SK-N-SH treated with all-trans-retinoic acid at 6 μM for 48 hours (cell line): ENCODE data around the gene IFT122.

Source experiments
- ATAC-seq: fragments of 200-7000 bp; cut with Tn5 transposase; 3 replicates; pipeline ENCODE4 v1.9.1; 2020; ENCODE audit warnings: mild to moderate bottlenecking, moderate library complexity
- ARNTL ChIP-seq: fragments of 450-650 bp; formaldehyde crosslinking; IDR thresholded peaks from 2 replicates; pipeline ENCODE4 v1.5.0; 2020; ENCODE audit warnings: low read depth, mild to moderate bottlenecking, moderate library complexity, borderline replicate concordance
- BACH2 ChIP-seq: fragments of 250-450 bp; sonication (Bioruptor Pico); IDR thresholded peaks from 2 replicates; pipeline ENCODE4 v1.9.0; 2021; ENCODE audit warnings: mild to moderate bottlenecking, borderline replicate concordance
- CSDC2 ChIP-seq: fragments of 250-450 bp; sonication (Bioruptor Pico); IDR thresholded peaks from 2 replicates; pipeline ENCODE4 v1.5.0; 2020; ENCODE audit warnings: mild to moderate bottlenecking, moderate library complexity
- CSRNP3 ChIP-seq: fragments of 250-450 bp; sonication (Bioruptor Pico); IDR thresholded peaks from 2 replicates; pipeline ENCODE4 v1.5.1; 2021; ENCODE audit warnings: mild to moderate bottlenecking, moderate library complexity
- ESRRG ChIP-seq: fragments of 250-450 bp; sonication (Bioruptor Pico); IDR thresholded peaks from 2 replicates; pipeline ENCODE4 v1.6.1; 2021; ENCODE audit warnings: mild to moderate bottlenecking
- GLIS3 ChIP-seq: fragments of 250-450 bp; sonication (Bioruptor Pico); IDR thresholded peaks from 2 replicates; pipeline ENCODE4 v1.5.0; 2020; ENCODE audit warnings: mild to moderate bottlenecking, moderate library complexity
- ISL1 ChIP-seq: fragments of 250-450 bp; sonication (Bioruptor Pico); IDR thresholded peaks from 2 replicates; pipeline ENCODE4 v2.1.2; 2022; ENCODE audit warnings: mild to moderate bottlenecking, moderate library complexity
- OSR1 ChIP-seq: fragments of 250-450 bp; sonication (Bioruptor Pico); IDR thresholded peaks from 2 replicates; pipeline ENCODE4 v1.8.0; 2022; ENCODE audit warnings: moderate library complexity, mild to moderate bottlenecking, inconsistent platforms
- PPARA ChIP-seq: fragments of 250-450 bp; sonication (Bioruptor Pico); IDR thresholded peaks from 2 replicates; pipeline ENCODE4 v1.5.0; 2020; ENCODE audit warnings: mild to moderate bottlenecking, borderline replicate concordance
- RARB ChIP-seq: fragments of 250-450 bp; sonication (Bioruptor Pico); IDR thresholded peaks from 2 replicates; pipeline ENCODE4 v1.8.0; 2021; ENCODE audit warnings: mild to moderate bottlenecking, moderate library complexity
- SNAI2 ChIP-seq: fragments of 250-450 bp; sonication (Bioruptor Pico); IDR thresholded peaks from 2 replicates; pipeline ENCODE4 v1.5.0; 2020; ENCODE audit warnings: mild to moderate bottlenecking, moderate library complexity
- TCF4 ChIP-seq: fragments of 250-450 bp; sonication (Bioruptor Pico); IDR thresholded peaks from 2 replicates; pipeline ENCODE4 v1.8.0; 2021; ENCODE audit warnings: mild to moderate bottlenecking, moderate library complexity, borderline replicate concordance
- TOX ChIP-seq: fragments of 250-450 bp; sonication (Bioruptor Pico); IDR thresholded peaks from 2 replicates; pipeline ENCODE4 v1.8.0; 2021; ENCODE audit warnings: mild to moderate bottlenecking, moderate library complexity, borderline replicate concordance
- ZC3H10 ChIP-seq: fragments of 250-450 bp; sonication (Bioruptor Pico); IDR thresholded peaks from 2 replicates; pipeline ENCODE4 v1.5.1; 2021; ENCODE audit warnings: mild to moderate bottlenecking, moderate library complexity
- ZFP3 ChIP-seq: fragments of 250-450 bp; sonication (Bioruptor Pico); IDR thresholded peaks from 2 replicates; pipeline ENCODE4 v1.5.0; 2020; ENCODE audit warnings: mild to moderate bottlenecking, moderate library complexity
- ZFP30 ChIP-seq: fragments of 450-650 bp; formaldehyde crosslinking; IDR thresholded peaks from 2 replicates; pipeline ENCODE4 v1.5.0; 2022; ENCODE audit warnings: mild to moderate bottlenecking, moderate library complexity
- ZNF565 ChIP-seq: fragments of 450-650 bp; formaldehyde crosslinking; conservative IDR thresholded peaks from 2 replicates; pipeline ENCODE4 v1.5.0; 2020; ENCODE audit warnings: low read depth, mild to moderate bottlenecking, moderate library complexity
- ZNF8 ChIP-seq: fragments of 450-650 bp; formaldehyde crosslinking; IDR thresholded peaks from 2 replicates; pipeline ENCODE4 v1.5.0; 2020; ENCODE audit warnings: mild to moderate bottlenecking, moderate library complexity
- TF ChIP-seq, protein P1 (sequence below): fragments of 250-450 bp; sonication (Bioruptor Pico); IDR thresholded peaks from 2 replicates; pipeline ENCODE4 v1.5.0; 2020; ENCODE audit warnings: mild to moderate bottlenecking, moderate library complexity
- TF ChIP-seq, protein P2 (sequence below): fragments of 250-450 bp; sonication (Bioruptor Pico); IDR thresholded peaks from 2 replicates; pipeline ENCODE4 v1.8.0; 2021; ENCODE audit warnings: low read depth, mild to moderate bottlenecking, moderate library complexity, borderline replicate concordance
- TF ChIP-seq, protein P3 (sequence below): fragments of 250-450 bp; sonication (Bioruptor Pico); IDR thresholded peaks from 2 replicates; pipeline ENCODE4 v1.5.1; 2020; ENCODE audit warnings: low read depth, mild to moderate bottlenecking, moderate library complexity

IFT122 gene

GRCh38 chr3:129432671-129433070 lies 7.4 kb upstream of the IFT122 start (continued):
- TF ChIP-seq, protein P1, sequence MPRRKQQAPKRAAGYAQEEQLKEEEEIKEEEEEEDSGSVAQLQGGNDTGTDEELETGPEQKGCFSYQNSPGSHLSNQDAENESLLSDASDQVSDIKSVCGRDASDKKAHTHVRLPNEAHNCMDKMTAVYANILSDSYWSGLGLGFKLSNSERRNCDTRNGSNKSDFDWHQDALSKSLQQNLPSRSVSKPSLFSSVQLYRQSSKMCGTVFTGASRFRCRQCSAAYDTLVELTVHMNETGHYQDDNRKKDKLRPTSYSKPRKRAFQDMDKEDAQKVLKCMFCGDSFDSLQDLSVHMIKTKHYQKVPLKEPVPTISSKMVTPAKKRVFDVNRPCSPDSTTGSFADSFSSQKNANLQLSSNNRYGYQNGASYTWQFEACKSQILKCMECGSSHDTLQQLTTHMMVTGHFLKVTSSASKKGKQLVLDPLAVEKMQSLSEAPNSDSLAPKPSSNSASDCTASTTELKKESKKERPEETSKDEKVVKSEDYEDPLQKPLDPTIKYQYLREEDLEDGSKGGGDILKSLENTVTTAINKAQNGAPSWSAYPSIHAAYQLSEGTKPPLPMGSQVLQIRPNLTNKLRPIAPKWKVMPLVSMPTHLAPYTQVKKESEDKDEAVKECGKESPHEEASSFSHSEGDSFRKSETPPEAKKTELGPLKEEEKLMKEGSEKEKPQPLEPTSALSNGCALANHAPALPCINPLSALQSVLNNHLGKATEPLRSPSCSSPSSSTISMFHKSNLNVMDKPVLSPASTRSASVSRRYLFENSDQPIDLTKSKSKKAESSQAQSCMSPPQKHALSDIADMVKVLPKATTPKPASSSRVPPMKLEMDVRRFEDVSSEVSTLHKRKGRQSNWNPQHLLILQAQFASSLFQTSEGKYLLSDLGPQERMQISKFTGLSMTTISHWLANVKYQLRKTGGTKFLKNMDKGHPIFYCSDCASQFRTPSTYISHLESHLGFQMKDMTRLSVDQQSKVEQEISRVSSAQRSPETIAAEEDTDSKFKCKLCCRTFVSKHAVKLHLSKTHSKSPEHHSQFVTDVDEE, result no peak
- no peak for TF ChIP-seq GLIS3

- ATAC-seq, result no peak
- TF ChIP-seq ISL1 (CRISPR knock-in tag), result no peak
- no peak for TF ChIP-seq OSR1 (CRISPR knock-in tag)
- TF ChIP-seq TCF4 (CRISPR knock-in tag), result no peak
- no peak for TF ChIP-seq ESRRG (CRISPR knock-in tag)
- no peak for TF ChIP-seq CSDC2 (CRISPR knock-in tag)
- no peak for TF ChIP-seq ZNF565
- no peak for TF ChIP-seq SNAI2
- no peak for TF ChIP-seq GLIS3
- TF ChIP-seq ZFP30 (CRISPR knock-in tag), result no peak
- TF ChIP-seq, protein P2, sequence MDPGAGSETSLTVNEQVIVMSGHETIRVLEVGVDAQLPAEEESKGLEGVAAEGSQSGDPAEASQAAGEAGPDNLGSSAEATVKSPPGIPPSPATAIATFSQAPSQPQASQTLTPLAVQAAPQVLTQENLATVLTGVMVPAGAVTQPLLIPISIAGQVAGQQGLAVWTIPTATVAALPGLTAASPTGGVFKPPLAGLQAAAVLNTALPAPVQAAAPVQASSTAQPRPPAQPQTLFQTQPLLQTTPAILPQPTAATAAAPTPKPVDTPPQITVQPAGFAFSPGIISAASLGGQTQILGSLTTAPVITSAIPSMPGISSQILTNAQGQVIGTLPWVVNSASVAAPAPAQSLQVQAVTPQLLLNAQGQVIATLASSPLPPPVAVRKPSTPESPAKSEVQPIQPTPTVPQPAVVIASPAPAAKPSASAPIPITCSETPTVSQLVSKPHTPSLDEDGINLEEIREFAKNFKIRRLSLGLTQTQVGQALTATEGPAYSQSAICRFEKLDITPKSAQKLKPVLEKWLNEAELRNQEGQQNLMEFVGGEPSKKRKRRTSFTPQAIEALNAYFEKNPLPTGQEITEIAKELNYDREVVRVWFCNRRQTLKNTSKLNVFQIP (CRISPR knock-in tag), result no peak
- TF ChIP-seq CSRNP3 (CRISPR knock-in tag), result no peak
- TF ChIP-seq, protein P1, result no peak
- TF ChIP-seq TOX (CRISPR knock-in tag), result no peak
- TF ChIP-seq RARB (CRISPR knock-in tag), result no peak
- TF ChIP-seq ZFP3 (CRISPR knock-in tag), result no peak
- no peak for TF ChIP-seq PPARA (CRISPR knock-in tag)
- TF ChIP-seq ZNF8, result no peak
- no peak for TF ChIP-seq ZC3H10
- no peak for TF ChIP-seq BACH2 (CRISPR knock-in tag)
- no peak for TF ChIP-seq ARNTL (CRISPR knock-in tag)
- TF ChIP-seq, all 23 proteins: peak for 0
Observed at GRCh38 chr3:129433565-129433964, 6.5 kb upstream of the IFT122 start.

GRCh38 chr3:129434140-129434539 lies 5.9 kb upstream of the IFT122 start:
- ATAC-seq, result no peak
- TF ChIP-seq, protein P3, sequence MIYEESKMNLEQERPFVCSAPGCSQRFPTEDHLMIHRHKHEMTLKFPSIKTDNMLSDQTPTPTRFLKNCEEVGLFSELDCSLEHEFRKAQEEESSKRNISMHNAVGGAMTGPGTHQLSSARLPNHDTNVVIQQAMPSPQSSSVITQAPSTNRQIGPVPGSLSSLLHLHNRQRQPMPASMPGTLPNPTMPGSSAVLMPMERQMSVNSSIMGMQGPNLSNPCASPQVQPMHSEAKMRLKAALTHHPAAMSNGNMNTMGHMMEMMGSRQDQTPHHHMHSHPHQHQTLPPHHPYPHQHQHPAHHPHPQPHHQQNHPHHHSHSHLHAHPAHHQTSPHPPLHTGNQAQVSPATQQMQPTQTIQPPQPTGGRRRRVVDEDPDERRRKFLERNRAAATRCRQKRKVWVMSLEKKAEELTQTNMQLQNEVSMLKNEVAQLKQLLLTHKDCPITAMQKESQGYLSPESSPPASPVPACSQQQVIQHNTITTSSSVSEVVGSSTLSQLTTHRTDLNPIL (CRISPR knock-in tag), result no peak
- TF ChIP-seq ZFP30 (CRISPR knock-in tag) (no peak), ARNTL (CRISPR knock-in tag) (no peak), TOX (CRISPR knock-in tag) (no peak)
